DOHH2 (cell line): ENCODE data around the gene DIP2B.

ENCODE experiments used
- H3F3A ChIP-seq: fragments of 200-600 bp; sonication (generic), shearing (Covaris generic); 2 replicates; pipeline ENCODE4 v1.6.0; 2016; ENCODE audit warnings: antibody characterized with exemption, mild to moderate bottlenecking; ENCODE audit not compliant: control insufficient read depth, insufficient read depth
- H3K27ac ChIP-seq: fragments of 200-600 bp; sonication (generic); 2 replicates; pipeline ENCODE4 v1.5.1; 2014; ENCODE audit warnings: low read depth, mild to moderate bottlenecking, low read length, moderate library complexity
- H3K27me3 ChIP-seq: fragments of 200-600 bp; sonication (generic); 2 replicates; pipeline ENCODE4 v1.6.1; 2014; ENCODE audit warnings: mild to moderate bottlenecking, low read length, mixed read lengths; ENCODE audit not compliant: control insufficient read depth
- H3K36me3 ChIP-seq: fragments of 200-600 bp; sonication (generic); 2 replicates; pipeline ENCODE4 v1.6.1; 2014; ENCODE audit warnings: mild to moderate bottlenecking, low read length, moderate library complexity, mixed read lengths; ENCODE audit not compliant: control insufficient read depth
- H3K4me1 ChIP-seq: fragments of 200-600 bp; sonication (generic); 2 replicates; pipeline ENCODE4 v1.6.1; 2014; ENCODE audit warnings: mild to moderate bottlenecking, low read length, mixed read lengths; ENCODE audit not compliant: control insufficient read depth
- H3K4me2 ChIP-seq: fragments of 200-600 bp; sonication (generic); 2 replicates; pipeline ENCODE4 v1.6.0; 2014; ENCODE audit warnings: mild to moderate bottlenecking, low read length, moderate library complexity
- H3K4me3 ChIP-seq: fragments of 200-600 bp; sonication (generic); 2 replicates; pipeline ENCODE4 v1.5.1; 2014; ENCODE audit warnings: mild to moderate bottlenecking, low read length, mixed read lengths
- H3K79me2 ChIP-seq: fragments of 200-600 bp; sonication (generic); 2 replicates; pipeline ENCODE4 v1.6.1; 2014; ENCODE audit warnings: mild to moderate bottlenecking, low read length, mixed read lengths; ENCODE audit not compliant: control insufficient read depth
- H3K9me2 ChIP-seq: fragments of 200-600 bp; sonication (generic); replicated peaks from 2 replicates; pipeline ENCODE4 v1.6.1; 2014; ENCODE audit warnings: mild to moderate bottlenecking, low read length, mixed read lengths; ENCODE audit not compliant: control insufficient read depth
- H3K9me3 ChIP-seq: fragments of 200-600 bp; sonication (generic); 2 replicates; pipeline ENCODE4 v1.6.1; 2014; ENCODE audit warnings: antibody characterized with exemption, low read length, mixed read lengths; ENCODE audit not compliant: control insufficient read depth, insufficient read depth
- H4K20me1 ChIP-seq: fragments of 200-600 bp; sonication (generic); 2 replicates; pipeline ENCODE4 v1.6.0; 2014; ENCODE audit warnings: low read depth, mild to moderate bottlenecking, antibody characterized with exemption, low read length, moderate library complexity; ENCODE audit not compliant: control insufficient read depth, insufficient read depth
- CTCF ChIP-seq: fragments of 200-600 bp; sonication (generic); IDR thresholded peaks from one replicate; pipeline ENCODE4 v1.5.1; 2014; ENCODE audit warnings: antibody characterized with exemption, mild to moderate bottlenecking, low read depth, low read length; ENCODE audit not compliant: poor library complexity, severe bottlenecking
- EZH2phosphoT487 ChIP-seq: fragments of 200-600 bp; sonication (generic); IDR thresholded peaks from 2 replicates; pipeline ENCODE4 v1.6.1; 2017; ENCODE audit warnings: borderline replicate concordance, mild to moderate bottlenecking, antibody characterized with exemption, low read length, moderate library complexity, mixed read lengths

Gene DIP2B

GRCh38 chr12:50589650-50590435 is 85.1 kb downstream of the DIP2B start:
- TF ChIP-seq EZH2phosphoT487 = no peak
- no peak for TF ChIP-seq CTCF
- Histone ChIP-seq H3K4me1 (no peaks in the 10 kb centered on the region), H3K27me3 (no peaks in the 10 kb centered on the region), H4K20me1 (no peaks in the 10 kb centered on the region), H3K9me2 (no peaks in the 10 kb centered on the region), H3K4me2 (no peak overlapping the region), H3K9me3 (no peaks in the 10 kb centered on the region), H3K4me3 (no peak overlapping the region), H3K27ac (no peak overlapping the region), H3K79me2 (peaks cover 2% of the 10 kb centered on the region; the same call in 1 of the 2 replicates), H3K36me3 (no peaks in the 10 kb centered on the region), H3F3A (peaks cover 4% of the 10 kb centered on the region; the same call in 1 of the 2 replicates)

- Histone ChIP-seq H3K36me3 (no peaks in the 10 kb centered on the region), H4K20me1 (no peaks in the 10 kb centered on the region), H3K79me2 (peaks cover 2% of the 10 kb centered on the region; the same call in 1 of the 2 replicates), H3K4me3 (no peak overlapping the region), H3K9me2 (no peaks in the 10 kb centered on the region), H3K4me1 (no peaks in the 10 kb centered on the region), H3K9me3 (no peaks in the 10 kb centered on the region), H3F3A (peaks cover 4% of the 10 kb centered on the region; the same call in 1 of the 2 replicates), H3K27ac (no peak overlapping the region), H3K4me2 (no peak overlapping the region), H3K27me3 (no peaks in the 10 kb centered on the region)
- no peak for TF ChIP-seq CTCF
- no peak for TF ChIP-seq EZH2phosphoT487
These were observed 86.1 kb downstream of the DIP2B start for GRCh38 chr12:50590869-50591268.

- H3K36me3 ChIP-seq = no peaks in the 10 kb centered on the region
- H3K27me3 ChIP-seq = no peaks in the 10 kb centered on the region
- TF ChIP-seq CTCF = no peak
- no peak for TF ChIP-seq EZH2phosphoT487
- no peaks in the 10 kb centered on the region for H3K9me3 ChIP-seq
- peaks cover 12% of the 10 kb centered on the region for H3F3A ChIP-seq
- no peaks in the 10 kb centered on the region for H4K20me1 ChIP-seq
- H3K9me2 ChIP-seq = no peaks in the 10 kb centered on the region
- H3K4me3 ChIP-seq = no peak overlapping the region
- no peak overlapping the region for H3K4me2 ChIP-seq
- H3K27ac ChIP-seq = no peak overlapping the region
- H3K79me2 ChIP-seq = no peaks in the 10 kb centered on the region
- peaks cover 29% of the 10 kb centered on the region for H3K4me1 ChIP-seq
These were observed 90.9 kb downstream of the DIP2B start for GRCh38 chr12:50595667-50596066.
